ENCODE data around the gene AMPD1. TPM values are rescaled to one million over a fixed set of nuclear protein-coding genes. Genes with fewer than 3 reads are reported as not detected.

AMPD1 gene
- total RNA-seq: not detected in 2 replicates
- polyA plus RNA-seq: not detected in 2 replicates

- Histone ChIP-seq H3K4me3 (no peak within 1 kb of the TSS), H3K4me1 (ENCODE audit: low read depth) (no peaks in the 10 kb centered on the region), H3K27ac (no peak within 1 kb of the TSS), H3K27me3 (peaks cover 20% of the 10 kb centered on the region), H3K9me3 (ENCODE audit: low read depth) (no peaks in the 10 kb centered on the region), H3K36me3 (no peaks in the 10 kb centered on the region)
- TF ChIP-seq CTCF (IDR thresholded peaks at IDR 0.05; ENCODE audit: low read depth, low read length): no peak
- peak in 1 of 2 donors; percentile 23 for DNase-seq (ENCODE audit: low read depth in 1 of 2, low spot score in 1 of 2)
These were observed at the start of gene AMPD1 for GRCh38 chr1:114695430-114696058. AMPD1 (minus strand) TSS chr1:114695546; CDS start chr1:114695471, 75 bp downstream.

GRCh38 chr1:114741963-114742746 is 46.8 kb upstream of the AMPD1 start:
- Histone ChIP-seq H3K27me3 (no peaks in the 10 kb centered on the region), H3K4me1 (ENCODE audit: low read depth) (no peaks in the 10 kb centered on the region), H3K27ac (no peak overlapping the region), H3K4me3 (no peak overlapping the region), H3K9me3 (ENCODE audit: low read depth) (no peaks in the 10 kb centered on the region), H3K36me3 (peaks cover 37% of the 10 kb centered on the region)
- DNase-seq (ENCODE audit: low read depth in 1 of 2, low spot score in 1 of 2): no peak
- no peak for TF ChIP-seq CTCF (IDR thresholded peaks at IDR 0.05; ENCODE audit: low read depth, low read length)

- Histone ChIP-seq H3K4me3 (no peak overlapping the region), H3K36me3 (peaks cover 47% of the 10 kb centered on the region), H3K27me3 (no peaks in the 10 kb centered on the region), H3K4me1 (ENCODE audit: low read depth) (no peaks in the 10 kb centered on the region), H3K27ac (no peak overlapping the region), H3K9me3 (ENCODE audit: low read depth) (no peaks in the 10 kb centered on the region)
- DNase-seq (ENCODE audit: low read depth in 1 of 2, low spot score in 1 of 2): no peak
- no peak for TF ChIP-seq CTCF (IDR thresholded peaks at IDR 0.05; ENCODE audit: low read depth, low read length)
These were observed 45.0 kb upstream of the AMPD1 start for GRCh38 chr1:114740331-114740730.

GRCh38 chr1:114737314-114737849 is 42.0 kb upstream of the AMPD1 start:
- no peaks in the 10 kb centered on the region for H3K27me3 ChIP-seq
- H3K4me3 ChIP-seq: no peak overlapping the region
- no peaks in the 10 kb centered on the region for H3K9me3 ChIP-seq (ENCODE audit: low read depth)
- no peak for TF ChIP-seq CTCF (IDR thresholded peaks at IDR 0.05; ENCODE audit: low read depth, low read length)
- H3K4me1 ChIP-seq (ENCODE audit: low read depth): no peaks in the 10 kb centered on the region
- peaks cover 73% of the 10 kb centered on the region for H3K36me3 ChIP-seq
- H3K27ac ChIP-seq: no peak overlapping the region
- no peak for DNase-seq (ENCODE audit: low read depth in 1 of 2, low spot score in 1 of 2)

GRCh38 chr1:114735479-114735878 is 40.1 kb upstream of the AMPD1 start:
- no peak overlapping the region for H3K4me3 ChIP-seq
- H3K4me1 ChIP-seq (ENCODE audit: low read depth): no peaks in the 10 kb centered on the region
- peaks cover 88% of the 10 kb centered on the region for H3K36me3 ChIP-seq
- DNase-seq (ENCODE audit: low read depth in 1 of 2, low spot score in 1 of 2): no peak
- H3K27me3 ChIP-seq: no peaks in the 10 kb centered on the region
- no peak for TF ChIP-seq CTCF (IDR thresholded peaks at IDR 0.05; ENCODE audit: low read depth, low read length)
- H3K9me3 ChIP-seq (ENCODE audit: low read depth): no peaks in the 10 kb centered on the region
- no peak overlapping the region for H3K27ac ChIP-seq
